Sigmoid colon (tissue), 7 donors: Measurements from ENCODE around the gene CRAT. TPM values are rescaled to one million over a fixed set of nuclear protein-coding genes. Genes with fewer than 3 reads are reported as not detected.

ENCODE experiments used
- DNase-seq: peaks from one replicate; pipeline ENCODE4 v3.0.0-alpha.2; 2019
- H3K27ac ChIP-seq, 4 donors: fragments of 200-600 bp; sonication (generic); one replicate each; pipeline ENCODE4 v1.5.1; 2016 to 2019; ENCODE audit warnings: mild to moderate bottlenecking in 1 of 4
- H3K27me3 ChIP-seq, 3 donors: fragments of 200-600 bp; sonication (generic); one replicate each; pipeline ENCODE4 v1.5.1; 2019; ENCODE audit warnings: mild to moderate bottlenecking in 1 of 3
- H3K36me3 ChIP-seq, 4 donors: fragments of 200-600 bp; sonication (generic); one replicate each; pipeline ENCODE4 v1.5.1; 2016 to 2019
- H3K4me1 ChIP-seq, 4 donors: fragments of 200-600 bp; sonication (generic); one replicate each; pipeline ENCODE4 v1.5.1; 2017 to 2019
- H3K4me3 ChIP-seq, 4 donors: fragments of 200-600 bp; sonication (generic); one replicate each; pipeline ENCODE4 v1.5.1; 2017 to 2019; ENCODE audit warnings: mild to moderate bottlenecking in 2 of 4, moderate library complexity in 1 of 4
- H3K9me3 ChIP-seq, 4 donors: fragments of 200-600 bp in 3 of 4; sonication (generic) in 3 of 4; one replicate each; pipeline versions ENCODE4 v1.5.1 to v1.6.1; 2013 to 2019
- EP300 ChIP-seq, 4 donors: sonication (generic); formaldehyde crosslinking; IDR thresholded peaks; one replicate each; pipeline ENCODE4 v1.6.1; 2017; ENCODE audit warnings: antibody characterized with exemption in 4 of 4
- POLR2A ChIP-seq, 2 donors: fragments of 450-650 bp; IDR thresholded peaks; one replicate each; pipeline ENCODE4 v1.6.1; 2016; ENCODE audit warnings: antibody characterized with exemption in 2 of 2, mild to moderate bottlenecking in 2 of 2, moderate library complexity in 2 of 2
- POLR2AphosphoS5 ChIP-seq, 4 donors: sonication (generic); formaldehyde crosslinking; IDR thresholded peaks; one replicate each; pipeline ENCODE4 v1.6.1; 2017; ENCODE audit warnings: antibody characterized with exemption in 4 of 4
- WGBS, 2 donors: extraction: QIAGEN DNeasy Blood & Tissue Kit; methylation state at CpG; one replicate each; pipeline ENCODE4 v1.1.7; 2013; 5-methylcytosine and 5-hydroxymethylcytosine counted together
- intact Hi-C: fragments of 100-400 bp; cut with DNase I; formaldehyde crosslinking; loops from one replicate; pipeline ENCODE4 v1.15.1; 2023
- polyA plus RNA-seq, 3 donors: library from polyadenylated mRNA; stranded (reverse); fragments of 200-250 nt; gene quantifications; one replicate each; pipeline ENCODE4 v1.2.3, GENCODE V29; 2013
- total RNA-seq, 4 donors: library from RNA; depleted of rRNA; stranded (reverse); fragments of >200 nt; gene quantifications; one replicate each; pipeline ENCODE4 v1.1.0, GENCODE V29; 2016
- TF ChIP-seq, protein P1 (sequence below), 4 experiments: fragments of 450-650 bp in 3 of 4; fragments of 200-600 bp in 1 of 4; IDR thresholded peaks; one replicate each; pipeline ENCODE4 v1.5.1; 2016 to 2019; ENCODE audit warnings: antibody characterized with exemption in 4 of 4, mild to moderate bottlenecking in 3 of 4, moderate library complexity in 2 of 4
- donor health status: healthy with polysubstance abuse.
- donor health status: Bipolar disorder and iron deficiency.
- donor health status: healthy.

The CRAT gene
- total and polyA plus RNA-seq, 7 donors, result 49.6 to 66.8 (median 52.9) TPM

DNA sequence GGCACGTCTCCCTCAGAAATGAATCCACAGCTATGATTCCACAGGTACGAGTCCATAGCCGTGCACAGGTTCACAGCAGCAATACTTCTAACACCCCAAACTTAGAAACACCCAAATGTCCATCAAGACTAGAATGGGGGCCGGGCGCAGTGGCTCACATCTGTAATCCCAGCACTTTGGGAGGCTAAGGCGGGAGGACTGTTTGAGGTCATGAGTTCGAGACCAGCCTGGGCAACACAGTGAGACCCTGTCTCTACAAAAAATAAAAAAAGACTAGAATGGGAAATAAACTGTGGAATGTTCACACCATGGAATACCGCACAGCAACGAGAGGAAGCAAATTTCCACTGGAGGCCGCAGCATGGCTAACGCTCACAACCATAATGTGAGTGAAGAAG is 34.0 kb downstream of the CRAT start:
- WGBS, 2 donors, result 95 to 96% methylated on average over 11 of the region's 11 CpGs
- Histone ChIP-seq H3K36me3 (peaks cover 0 to 3% (median 0%) of the 10 kb centered on the region in 4 donors), H3K9me3 (no peaks in the 10 kb centered on the region), H3K4me3 (no peak overlapping the region), H3K27me3 (no peaks in the 10 kb centered on the region), H3K4me1 (peaks cover 0 to 12% (median 7%) of the 10 kb centered on the region in 4 donors), H3K27ac (no peak overlapping the region)
- DNase-seq, result no peak
- TF ChIP-seq, protein P1, sequence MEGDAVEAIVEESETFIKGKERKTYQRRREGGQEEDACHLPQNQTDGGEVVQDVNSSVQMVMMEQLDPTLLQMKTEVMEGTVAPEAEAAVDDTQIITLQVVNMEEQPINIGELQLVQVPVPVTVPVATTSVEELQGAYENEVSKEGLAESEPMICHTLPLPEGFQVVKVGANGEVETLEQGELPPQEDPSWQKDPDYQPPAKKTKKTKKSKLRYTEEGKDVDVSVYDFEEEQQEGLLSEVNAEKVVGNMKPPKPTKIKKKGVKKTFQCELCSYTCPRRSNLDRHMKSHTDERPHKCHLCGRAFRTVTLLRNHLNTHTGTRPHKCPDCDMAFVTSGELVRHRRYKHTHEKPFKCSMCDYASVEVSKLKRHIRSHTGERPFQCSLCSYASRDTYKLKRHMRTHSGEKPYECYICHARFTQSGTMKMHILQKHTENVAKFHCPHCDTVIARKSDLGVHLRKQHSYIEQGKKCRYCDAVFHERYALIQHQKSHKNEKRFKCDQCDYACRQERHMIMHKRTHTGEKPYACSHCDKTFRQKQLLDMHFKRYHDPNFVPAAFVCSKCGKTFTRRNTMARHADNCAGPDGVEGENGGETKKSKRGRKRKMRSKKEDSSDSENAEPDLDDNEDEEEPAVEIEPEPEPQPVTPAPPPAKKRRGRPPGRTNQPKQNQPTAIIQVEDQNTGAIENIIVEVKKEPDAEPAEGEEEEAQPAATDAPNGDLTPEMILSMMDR (IDR thresholded peaks at IDR 0.05), result no peak
- no peak for TF ChIP-seq POLR2A (IDR thresholded peaks at IDR 0.05)
- no peak for TF ChIP-seq POLR2AphosphoS5 (IDR thresholded peaks at IDR 0.05)
- TF ChIP-seq EP300 (IDR thresholded peaks at IDR 0.05), result no peak
- intact Hi-C loops, result no loop called here

DNA sequence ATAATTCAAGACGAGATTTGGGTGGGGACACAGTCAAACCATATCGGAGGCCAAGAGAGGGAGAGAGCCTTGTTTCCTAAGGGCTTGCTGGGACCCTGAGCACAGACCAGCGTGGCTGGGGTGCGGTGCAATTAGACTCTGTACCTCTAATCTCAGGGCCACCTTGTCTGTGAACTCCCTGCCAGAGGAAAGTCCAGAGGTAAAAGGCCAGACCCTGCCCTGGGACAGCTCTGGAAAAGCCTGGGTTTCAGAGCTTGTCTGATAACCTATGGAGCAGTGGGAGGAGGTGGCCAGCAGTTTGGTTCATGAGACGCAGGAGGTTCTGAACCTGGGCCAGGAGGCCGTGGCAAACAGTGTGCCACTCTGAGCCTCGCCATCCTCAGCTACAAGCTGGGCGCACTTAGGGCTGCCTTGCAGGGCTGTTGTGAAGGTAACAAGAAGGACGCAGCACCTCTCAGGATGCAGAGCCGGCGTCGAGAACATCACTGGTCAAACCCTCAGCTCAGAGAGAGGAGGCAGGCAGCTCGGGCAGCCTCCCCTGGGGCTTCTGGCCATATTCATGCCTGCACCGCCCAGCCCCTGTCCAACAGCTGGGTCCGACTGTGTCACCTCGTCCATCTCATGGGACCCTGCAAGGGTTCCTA is 34.5 kb downstream of the CRAT start:
- 71 to 86% methylated on average over 16 of the region's 16 CpGs for WGBS, 2 donors
- no peak for TF ChIP-seq POLR2AphosphoS5 (IDR thresholded peaks at IDR 0.05)
- no peak for TF ChIP-seq POLR2A (IDR thresholded peaks at IDR 0.05)
- TF ChIP-seq, protein P1 (IDR thresholded peaks at IDR 0.05), result no peak
- TF ChIP-seq EP300 (IDR thresholded peaks at IDR 0.05), result no peak
- Histone ChIP-seq H3K36me3 (peaks cover 0 to 8% (median 2%) of the 10 kb centered on the region in 4 donors), H3K4me1 (peaks cover 0 to 9% (median 3%) of the 10 kb centered on the region in 4 donors), H3K27ac (no peak overlapping the region), H3K4me3 (no peak overlapping the region), H3K27me3 (no peaks in the 10 kb centered on the region), H3K9me3 (no peaks in the 10 kb centered on the region)
- DNase-seq, result no peak
- intact Hi-C loops, result no loop called here

DNA sequence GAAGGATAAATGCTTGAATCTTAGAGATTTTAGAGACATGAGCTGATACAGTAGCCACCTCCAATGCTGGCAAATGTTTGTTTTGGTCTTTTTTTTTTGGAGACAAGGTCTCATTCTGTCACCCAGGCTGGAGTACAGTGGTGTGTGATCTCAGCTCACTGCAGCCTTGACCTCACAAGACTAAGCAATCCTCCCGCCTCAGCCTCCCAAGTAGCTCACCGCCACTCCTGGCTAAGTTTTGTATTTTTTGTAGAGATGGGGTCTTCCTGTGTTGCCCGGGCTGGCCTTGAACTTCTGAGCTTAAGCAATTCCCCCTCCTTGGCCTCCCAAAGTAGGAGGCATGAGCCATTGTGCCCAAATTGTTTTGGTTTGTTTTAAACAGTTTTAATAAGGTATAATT is 36.5 kb downstream of the CRAT start:
- Histone ChIP-seq H3K27me3 (no peaks in the 10 kb centered on the region), H3K36me3 (peaks cover 0 to 24% (median 2%) of the 10 kb centered on the region in 4 donors), H3K4me1 (no peaks in the 10 kb centered on the region), H3K4me3 (no peak overlapping the region), H3K9me3 (no peaks in the 10 kb centered on the region), H3K27ac (no peak overlapping the region)
- DNase-seq, result no peak
- TF ChIP-seq EP300 (IDR thresholded peaks at IDR 0.05) (no peak), POLR2AphosphoS5 (IDR thresholded peaks at IDR 0.05) (no peak), POLR2A (IDR thresholded peaks at IDR 0.05) (no peak)
- TF ChIP-seq, protein P1 (IDR thresholded peaks at IDR 0.05), result no peak
- intact Hi-C loops, result no loop called here
- WGBS, 2 donors, result 91 to 92% methylated on average over 3 of the region's 3 CpGs

DNA sequence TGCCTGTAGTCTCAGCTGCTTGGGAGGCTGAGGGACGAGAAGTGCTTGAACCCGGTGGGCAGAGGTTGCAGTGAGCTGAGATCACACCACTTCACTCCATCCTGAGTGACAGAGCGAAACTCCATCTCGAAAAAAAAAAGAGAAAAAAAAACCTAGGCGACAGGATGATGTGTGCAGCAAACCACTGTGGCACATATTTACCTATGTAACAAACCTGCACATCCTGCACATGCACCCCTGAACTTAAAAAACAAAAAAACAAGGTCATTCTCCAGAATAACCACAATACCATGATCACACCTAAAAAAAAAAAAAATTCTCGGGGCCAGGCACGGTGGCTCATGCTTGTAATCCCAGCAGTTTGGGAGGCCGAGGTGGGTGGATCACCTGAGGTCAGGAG is 37.2 kb downstream of the CRAT start:
- Histone ChIP-seq H3K9me3 (no peaks in the 10 kb centered on the region), H3K27ac (no peak overlapping the region), H3K27me3 (no peaks in the 10 kb centered on the region), H3K36me3 (peaks cover 0 to 31% (median 7%) of the 10 kb centered on the region in 4 donors), H3K4me3 (no peak overlapping the region), H3K4me1 (no peaks in the 10 kb centered on the region)
- no peak for TF ChIP-seq POLR2AphosphoS5 (IDR thresholded peaks at IDR 0.05)
- no peak for TF ChIP-seq POLR2A (IDR thresholded peaks at IDR 0.05)
- TF ChIP-seq, protein P1 (IDR thresholded peaks at IDR 0.05), result no peak
- TF ChIP-seq EP300 (IDR thresholded peaks at IDR 0.05), result no peak
- no peak for DNase-seq
- intact Hi-C loops, result no loop called here
- 86% methylated on average over 8 of the region's 8 CpGs for WGBS, 2 donors

DNA sequence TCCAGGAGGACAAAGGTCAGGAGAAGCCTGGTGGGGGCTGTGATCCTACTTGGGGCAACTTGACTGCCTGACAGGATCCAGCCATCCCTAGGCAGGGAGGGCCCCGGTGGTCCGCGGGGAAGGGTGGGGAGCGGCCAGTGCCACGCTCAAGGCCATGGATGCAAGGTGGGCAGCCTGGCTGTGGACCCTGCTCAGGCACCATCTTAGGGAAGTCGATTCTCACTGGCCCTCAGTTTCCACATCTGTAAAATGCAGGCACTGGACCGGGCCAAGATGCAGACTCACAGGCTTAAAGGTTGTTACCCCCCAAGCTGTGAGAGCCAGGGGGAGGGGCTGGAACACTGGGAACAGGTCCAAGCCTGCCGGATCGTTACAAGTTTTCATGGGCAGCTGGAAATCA is 38.4 kb downstream of the CRAT start:
- no peak for DNase-seq
- no peak for TF ChIP-seq POLR2AphosphoS5 (IDR thresholded peaks at IDR 0.05)
- TF ChIP-seq, protein P1 (IDR thresholded peaks at IDR 0.05), result no peak
- no peak for TF ChIP-seq EP300 (IDR thresholded peaks at IDR 0.05)
- TF ChIP-seq POLR2A (IDR thresholded peaks at IDR 0.05), result no peak
- Histone ChIP-seq H3K4me3 (no peak overlapping the region), H3K36me3 (peaks cover 9 to 43% (median 17%) of the 10 kb centered on the region in 4 donors), H3K9me3 (no peaks in the 10 kb centered on the region), H3K4me1 (no peaks in the 10 kb centered on the region), H3K27me3 (no peaks in the 10 kb centered on the region), H3K27ac (no peak overlapping the region)
- intact Hi-C loops, result no loop called here
- WGBS, 2 donors, result 68 to 77% methylated on average over 9 of the region's 9 CpGs
